MM.1S (cell line): Measurements from ENCODE around the gene TYW5.

ENCODE experiments used
- DNase-seq: peaks from one replicate; pipeline ENCODE4 v3.0.0-alpha.2; 2015
- H2AFZ ChIP-seq: fragments of 300-600 bp; sonication (generic); 2 replicates; pipeline ENCODE4 v1.6.0; 2016; ENCODE audit warnings: antibody characterized with exemption, low read length
- H3F3A ChIP-seq: fragments of 300-600 bp; sonication (generic); 2 replicates; pipeline ENCODE4 v1.6.1; 2016; ENCODE audit warnings: mild to moderate bottlenecking, antibody characterized with exemption, low read length, moderate library complexity, mixed read lengths; ENCODE audit not compliant: insufficient read depth
- H3K27ac ChIP-seq: fragments of 300-600 bp; sonication (generic); 2 replicates; pipeline ENCODE4 v1.5.1; 2016; ENCODE audit warnings: mild to moderate bottlenecking, low read length
- H3K27me3 ChIP-seq: fragments of 300-600 bp; sonication (generic); replicated peaks from 2 replicates; pipeline ENCODE4 v1.6.0; 2016; ENCODE audit warnings: low read length; ENCODE audit not compliant: insufficient read depth
- H3K36me3 ChIP-seq: fragments of 300-600 bp; sonication (generic); replicated peaks from 2 replicates; pipeline ENCODE4 v1.6.1; 2016; ENCODE audit warnings: mild to moderate bottlenecking, low read length, mixed read lengths; ENCODE audit not compliant: insufficient read depth
- H3K4me1 ChIP-seq: fragments of 300-600 bp; sonication (generic); 2 replicates; pipeline ENCODE4 v1.6.1; 2016; ENCODE audit warnings: low read length, mixed read lengths
- H3K4me2 ChIP-seq: fragments of 300-600 bp; sonication (generic); 2 replicates; pipeline ENCODE4 v1.6.0; 2016; ENCODE audit warnings: low read depth, low read length
- H3K4me3 ChIP-seq: fragments of 300-600 bp; sonication (generic); 2 replicates; pipeline ENCODE4 v1.5.1; 2016; ENCODE audit warnings: low read length, mixed read lengths
- H3K79me2 ChIP-seq: fragments of 300-600 bp; sonication (generic); 2 replicates; pipeline ENCODE4 v1.6.1; 2016; ENCODE audit warnings: mixed run types, low read length, mixed read lengths
- H3K9ac ChIP-seq: fragments of 300-600 bp; sonication (generic); 2 replicates; pipeline ENCODE4 v1.6.1; 2016; ENCODE audit warnings: low read length, mixed read lengths
- H3K9me2 ChIP-seq: fragments of 300-600 bp; sonication (generic); replicated peaks from 2 replicates; pipeline ENCODE4 v1.6.1; 2016; ENCODE audit warnings: mild to moderate bottlenecking, low read length, mixed read lengths; ENCODE audit not compliant: insufficient read depth
- H3K9me3 ChIP-seq: fragments of 300-600 bp; sonication (generic); replicated peaks from 2 replicates; pipeline ENCODE4 v1.6.1; 2016; ENCODE audit warnings: mild to moderate bottlenecking, low read length, mixed read lengths; ENCODE audit not compliant: insufficient read depth
- H4K20me1 ChIP-seq: fragments of 300-600 bp; sonication (generic); 2 replicates; pipeline ENCODE4 v1.6.1; 2016; ENCODE audit warnings: mild to moderate bottlenecking, low read length, moderate library complexity, mixed read lengths; ENCODE audit not compliant: insufficient read depth
- EZH2 ChIP-seq: fragments of 300-600 bp; sonication (generic); optimal IDR thresholded peaks from 2 replicates; pipeline ENCODE3; 2017; ENCODE audit warnings: low read depth, mild to moderate bottlenecking, antibody characterized with exemption, low read length, mixed read lengths

The TYW5 gene

DNA sequence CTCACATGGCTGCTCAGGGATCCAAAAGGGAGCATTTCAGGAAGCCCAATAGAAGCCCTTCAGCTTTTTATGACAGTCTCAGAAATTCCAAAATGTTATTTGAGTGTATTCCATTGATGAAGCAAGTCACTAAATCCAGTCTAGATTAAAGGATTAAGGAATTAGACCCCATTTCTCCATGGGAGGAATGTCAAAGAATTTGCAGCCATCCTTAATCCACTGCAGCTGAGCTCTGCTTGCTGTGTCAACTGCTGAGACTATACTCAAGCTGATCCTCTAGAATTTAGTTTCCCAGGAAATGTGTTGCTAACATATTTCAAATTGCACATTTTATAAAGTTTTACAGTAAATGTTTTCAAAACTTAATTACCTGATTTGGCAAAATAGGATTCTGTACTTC is 72.6 kb downstream of the TYW5 start:
- no peak overlapping the region for H2AFZ ChIP-seq
- H3K9ac ChIP-seq, result no peak overlapping the region
- DNase-seq, result no peak
- H3K36me3 ChIP-seq, result no peaks in the 10 kb centered on the region
- H3K9me2 ChIP-seq, result no peaks in the 10 kb centered on the region
- H3F3A ChIP-seq, result no peaks in the 10 kb centered on the region
- no peaks in the 10 kb centered on the region for H4K20me1 ChIP-seq
- no peak overlapping the region for H3K4me3 ChIP-seq
- H3K4me1 ChIP-seq, result no peaks in the 10 kb centered on the region
- no peak overlapping the region for H3K27ac ChIP-seq
- H3K79me2 ChIP-seq, result no peaks in the 10 kb centered on the region
- TF ChIP-seq EZH2, result no peak
- H3K27me3 ChIP-seq, result no peaks in the 10 kb centered on the region
- H3K9me3 ChIP-seq, result no peaks in the 10 kb centered on the region
- no peak overlapping the region for H3K4me2 ChIP-seq
